ENCODE measurements around the gene AKAP9.
"Not testable (repeated sequence)": the region's sequence is repeated elsewhere in the genome, so short reads cannot be mapped to it uniquely, and the experiment has no call there.

GRCh38 chr7:91967513-91967912 is 26.9 kb downstream of the AKAP9 start:
- not testable (repeated sequence) for TF ChIP-seq CTCF, EP300, POLR2A (IDR thresholded peaks at IDR 0.05)

Data from suprapubic skin (tissue), 3 donors.